ENCODE data around the gene DPP6. TPM values are rescaled to one million over a fixed set of nuclear protein-coding genes. Genes with fewer than 3 reads are reported as not detected.

DPP6 gene
- total RNA-seq, 2 experiments from 2014 or later: not detected

GRCh38 chr7:154927624-154928125, 875.5 kb downstream of the DPP6 start:
- peaks cover 40% of the 10 kb centered on the region for H3K4me1 Mint-ChIP-seq (ENCODE audit: low read depth)
- ChIA-PET POLR2A (interaction anchor here (0.7 to 3.5 kb wide), 15 partner anchors 14 to 717 kb away, joined by 3 to 56 read pairs (median 6); partner anchors contain the start of genes INSIG1, PAXIP1 and RBM33), CTCF (interaction anchor here (0.7 to 4.3 kb wide), 19 partner anchors 10 to 840 kb away, joined by 3 to 47 read pairs (median 5); partner anchors contain the start of genes HTR5A and PAXIP1)
- H3K27ac Mint-ChIP-seq: peak overlapping the region; percentile 96
- H3K36me3 ChIP-seq (ENCODE audit: insufficient read depth, low read length): peaks cover 3% of the 10 kb centered on the region
- no peaks in the 10 kb centered on the region for H3K9me3 ChIP-seq (ENCODE audit: control insufficient read depth in 1 of 2, insufficient read depth in 1 of 2, low read length in 2 of 2)
- intact Hi-C loops (cut with DNase I, micrococcal nuclease): loop anchor here (1.0 to 10.0 kb wide), 14 partner anchors 26 to 1965 kb away; partner anchors contain the start of genes LMBR1 (in 1 of the 2), PAXIP1 (in 1 of the 2) and RBM33 (in 1 of the 2)
- H3K4me3 Mint-ChIP-seq: peak overlapping the region; percentile 93
- ATAC-seq (ENCODE audit: poor library complexity) (peak; percentile 59), DNase-seq (peak; percentile 59 to 91 (median 74))
- H3K27me3 ChIP-seq (ENCODE audit: control insufficient read depth in 1 of 2, insufficient read depth in 2 of 2, low read length in 2 of 2): no peaks in the 10 kb centered on the region
- no peaks in the 10 kb centered on the region for H3K9me3 Mint-ChIP-seq
- H3K36me3 Mint-ChIP-seq (ENCODE audit: low read depth): peaks cover 21% of the 10 kb centered on the region
- peaks cover 25% of the 10 kb centered on the region for H3K4me1 ChIP-seq (ENCODE audit: insufficient read depth, low read length)
- no peaks in the 10 kb centered on the region for H3K27me3 Mint-ChIP-seq
- H3K4me3 ChIP-seq (ENCODE audit: low read length): peak overlapping the region; percentile 80
- peak; percentile 72 for TF ChIP-seq CTCF (IDR thresholded peaks at IDR 0.05)
- H3K27ac ChIP-seq (ENCODE audit: low read depth in 1 of 2, low read length in 2 of 2): peak overlapping the region; percentile 69 to 82

GRCh38 chr7:154928136-154929005, 876.2 kb downstream of the DPP6 start:
- H3K9me3 Mint-ChIP-seq: no peaks in the 10 kb centered on the region
- peak overlapping the region; percentile 80 for H3K4me3 ChIP-seq (ENCODE audit: low read length)
- H3K36me3 Mint-ChIP-seq (ENCODE audit: low read depth): peaks cover 25% of the 10 kb centered on the region
- TF ChIP-seq CTCF (IDR thresholded peaks at IDR 0.05): no peak
- ATAC-seq (ENCODE audit: poor library complexity) (peak; percentile 82), DNase-seq (peak in 11 of 14 experiments; percentile 9 to 97 (median 35))
- H3K27me3 ChIP-seq (ENCODE audit: control insufficient read depth in 1 of 2, insufficient read depth in 2 of 2, low read length in 2 of 2): no peaks in the 10 kb centered on the region
- H3K36me3 ChIP-seq (ENCODE audit: insufficient read depth, low read length): peaks cover 4% of the 10 kb centered on the region
- CTCF ChIA-PET: interaction anchor here (1.2 to 4.3 kb wide), 13 partner anchors 13 to 840 kb away, joined by 3 to 47 read pairs (median 5); partner anchors contain the start of gene PAXIP1
- H3K27ac ChIP-seq (ENCODE audit: low read depth in 1 of 2, low read length in 2 of 2): peak overlapping the region; percentile 75 to 88
- H3K9me3 ChIP-seq (ENCODE audit: control insufficient read depth in 1 of 2, insufficient read depth in 1 of 2, low read length in 2 of 2): no peaks in the 10 kb centered on the region
- POLR2A ChIA-PET: interaction anchor here (0.7 to 3.5 kb wide), 12 partner anchors 14 to 716 kb away, joined by 3 to 56 read pairs (median 6); partner anchors contain the start of genes INSIG1, PAXIP1 and RBM33
- H3K4me3 Mint-ChIP-seq: peak overlapping the region; percentile 93
- H3K4me1 Mint-ChIP-seq (ENCODE audit: low read depth): peaks cover 40% of the 10 kb centered on the region
- H3K27ac Mint-ChIP-seq: peak overlapping the region; percentile 96
- H3K4me1 ChIP-seq (ENCODE audit: insufficient read depth, low read length): peaks cover 25% of the 10 kb centered on the region
- no peaks in the 10 kb centered on the region for H3K27me3 Mint-ChIP-seq
- intact Hi-C loops (cut with DNase I, micrococcal nuclease): loop anchor here (1.0 to 10.0 kb wide), 12 partner anchors 25 to 1964 kb away; partner anchors contain the start of genes LMBR1 (in 1 of the 2), PAXIP1 (in 1 of the 2) and RBM33 (in 1 of the 2)

All from CD4-positive, alpha-beta T cell (primary cell).